Fibroblast of pulmonary artery (primary cell): Measurements from ENCODE around the gene FHIP1A.

Source experiments
- DNase-seq: peaks from one replicate; pipeline ENCODE4 v3.0.0-alpha.2; 2010; ENCODE audit warnings: low read depth
- H3K4me3 ChIP-seq: replicated peaks from 2 replicates; pipeline ENCODE4 v1.5.1; 2011; ENCODE audit warnings: low read depth, mild to moderate bottlenecking, control low read depth, low read length, moderate library complexity
- TF ChIP-seq, protein P1 (sequence below): IDR thresholded peaks from 2 replicates; pipeline ENCODE4 v1.5.1; 2011; ENCODE audit warnings: mild to moderate bottlenecking, control low read depth, low read length, inconsistent platforms; ENCODE audit errors: missing control alignments

FHIP1A gene

DNA sequence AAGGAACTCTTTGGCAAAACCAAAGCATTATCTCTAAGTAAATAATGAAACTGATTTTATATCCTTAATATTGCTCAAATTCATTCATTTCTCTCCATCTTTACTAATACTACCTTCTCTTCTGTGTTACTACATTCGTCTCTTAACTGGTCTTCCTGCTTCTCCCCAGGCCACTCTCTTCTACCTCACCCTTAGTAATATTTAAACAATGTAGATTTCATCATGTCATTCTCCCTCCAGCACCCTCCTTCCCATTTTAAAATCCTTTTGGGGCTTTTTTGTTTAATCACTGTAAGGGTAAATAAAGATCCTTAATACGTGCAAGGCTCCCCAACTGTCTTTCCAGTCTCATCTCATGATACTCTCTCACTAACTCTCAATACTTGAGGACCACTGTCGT, 19.4 kb downstream of the FHIP1A start:
- H3K4me3 ChIP-seq: no peak overlapping the region
- TF ChIP-seq, protein P1, sequence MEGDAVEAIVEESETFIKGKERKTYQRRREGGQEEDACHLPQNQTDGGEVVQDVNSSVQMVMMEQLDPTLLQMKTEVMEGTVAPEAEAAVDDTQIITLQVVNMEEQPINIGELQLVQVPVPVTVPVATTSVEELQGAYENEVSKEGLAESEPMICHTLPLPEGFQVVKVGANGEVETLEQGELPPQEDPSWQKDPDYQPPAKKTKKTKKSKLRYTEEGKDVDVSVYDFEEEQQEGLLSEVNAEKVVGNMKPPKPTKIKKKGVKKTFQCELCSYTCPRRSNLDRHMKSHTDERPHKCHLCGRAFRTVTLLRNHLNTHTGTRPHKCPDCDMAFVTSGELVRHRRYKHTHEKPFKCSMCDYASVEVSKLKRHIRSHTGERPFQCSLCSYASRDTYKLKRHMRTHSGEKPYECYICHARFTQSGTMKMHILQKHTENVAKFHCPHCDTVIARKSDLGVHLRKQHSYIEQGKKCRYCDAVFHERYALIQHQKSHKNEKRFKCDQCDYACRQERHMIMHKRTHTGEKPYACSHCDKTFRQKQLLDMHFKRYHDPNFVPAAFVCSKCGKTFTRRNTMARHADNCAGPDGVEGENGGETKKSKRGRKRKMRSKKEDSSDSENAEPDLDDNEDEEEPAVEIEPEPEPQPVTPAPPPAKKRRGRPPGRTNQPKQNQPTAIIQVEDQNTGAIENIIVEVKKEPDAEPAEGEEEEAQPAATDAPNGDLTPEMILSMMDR: no peak
- no peak for DNase-seq

DNA sequence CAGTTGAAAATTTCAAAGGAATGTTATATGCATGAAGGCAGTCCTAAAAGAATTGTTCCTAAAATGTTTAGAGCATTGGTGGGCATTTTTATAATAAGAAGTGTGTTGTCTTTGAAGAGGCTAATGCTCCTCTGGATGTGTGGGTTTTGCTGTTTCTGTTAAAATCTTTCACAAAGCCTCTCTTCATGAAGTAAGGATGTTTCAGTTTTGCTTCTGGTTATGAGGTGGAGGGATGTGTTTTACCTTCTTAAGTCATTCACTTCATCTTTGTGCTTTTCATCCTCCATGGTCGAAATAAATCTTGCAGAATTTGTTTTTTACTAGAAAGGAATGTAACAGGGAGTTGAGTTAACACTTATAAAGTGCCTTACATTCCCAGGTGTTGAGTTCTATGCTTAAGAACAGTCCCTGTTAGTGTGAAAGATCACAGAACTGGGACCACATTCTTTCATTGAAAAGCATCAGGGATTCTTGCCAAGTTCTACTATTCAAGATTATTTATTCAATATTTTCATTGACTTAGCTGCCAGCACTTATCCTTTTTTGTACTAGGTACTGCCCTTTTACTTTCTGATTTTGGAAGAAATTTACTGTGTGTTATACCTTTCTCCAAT, 21.1 kb downstream of the FHIP1A start:
- no peak for DNase-seq
- TF ChIP-seq, protein P1: no peak
- H3K4me3 ChIP-seq: no peak overlapping the region

DNA sequence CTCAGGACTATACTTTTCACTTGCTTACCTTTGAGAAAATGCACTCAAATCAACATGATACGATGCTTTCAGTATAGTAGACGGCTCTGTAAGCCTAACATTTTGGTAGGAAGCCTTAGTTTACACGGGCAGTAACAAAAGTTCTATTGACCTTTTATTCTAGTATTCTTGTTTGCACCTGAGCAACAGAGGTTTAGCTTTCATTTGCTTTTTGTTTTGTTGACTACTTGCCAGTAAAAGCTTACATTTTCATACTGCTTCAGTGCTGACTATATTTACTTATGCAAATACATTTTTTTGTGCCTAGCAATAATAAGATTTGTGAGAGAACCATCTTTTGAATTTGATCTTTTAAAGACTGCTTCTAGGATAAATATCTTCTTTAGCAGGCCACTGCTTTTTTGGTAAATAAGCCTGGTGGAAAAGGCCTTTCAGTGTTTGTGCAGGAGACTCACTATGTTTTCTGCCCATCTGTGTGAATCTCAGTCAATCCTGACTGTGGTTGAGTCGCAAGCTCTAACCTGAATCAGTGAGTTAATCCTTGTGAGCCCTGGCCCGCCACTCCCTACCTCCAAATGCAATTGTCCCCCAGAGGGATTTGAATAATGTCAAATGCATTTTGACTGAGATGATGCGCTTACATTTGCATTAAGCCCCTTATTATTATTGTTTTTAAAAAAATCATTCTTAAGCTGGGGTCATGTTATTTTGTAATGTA, 21.9 kb downstream of the FHIP1A start:
- TF ChIP-seq, protein P1: no peak
- no peak for DNase-seq
- H3K4me3 ChIP-seq: no peak overlapping the region

DNA sequence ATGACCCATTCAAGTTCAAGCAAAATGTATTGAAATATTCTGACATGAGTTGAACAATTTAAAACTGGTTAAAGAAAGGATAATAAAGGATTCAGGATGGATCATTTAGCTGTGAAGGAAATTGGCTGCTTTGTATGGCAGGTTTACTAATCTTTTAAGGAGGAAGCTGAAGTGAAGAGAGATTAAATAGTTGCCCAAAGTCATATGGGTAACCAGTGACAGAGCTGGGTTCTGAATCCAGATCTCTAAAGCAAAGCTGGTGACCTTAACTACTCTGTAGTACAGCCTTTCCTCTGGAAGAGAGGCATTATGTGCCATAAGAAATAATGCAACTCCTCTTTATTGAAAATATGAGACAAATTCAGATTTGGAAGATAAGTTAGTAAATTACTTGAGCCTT, 22.8 kb downstream of the FHIP1A start:
- no peak for DNase-seq
- H3K4me3 ChIP-seq: no peak overlapping the region
- TF ChIP-seq, protein P1: no peak

DNA sequence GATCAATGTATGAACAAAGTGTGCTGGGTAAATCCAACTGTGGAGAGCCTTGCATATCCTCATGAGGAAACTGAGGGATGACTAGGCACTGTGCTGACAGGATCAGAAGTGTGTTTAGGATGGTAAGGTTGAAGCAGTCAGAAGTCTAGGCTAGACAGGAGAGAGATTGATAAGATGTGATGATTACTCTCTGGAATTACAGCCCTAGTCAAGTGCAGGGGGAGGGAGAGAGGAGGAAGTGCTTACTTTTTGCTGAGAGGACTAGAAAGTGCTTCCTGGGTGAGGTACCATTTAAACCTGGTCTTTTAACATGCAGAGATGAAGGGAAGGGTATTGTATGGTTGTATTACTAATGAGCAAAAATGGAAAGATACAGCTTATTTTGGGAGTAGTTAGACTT, 23.7 kb downstream of the FHIP1A start:
- DNase-seq: no peak
- TF ChIP-seq, protein P1: no peak
- H3K4me3 ChIP-seq: no peak overlapping the region

DNA sequence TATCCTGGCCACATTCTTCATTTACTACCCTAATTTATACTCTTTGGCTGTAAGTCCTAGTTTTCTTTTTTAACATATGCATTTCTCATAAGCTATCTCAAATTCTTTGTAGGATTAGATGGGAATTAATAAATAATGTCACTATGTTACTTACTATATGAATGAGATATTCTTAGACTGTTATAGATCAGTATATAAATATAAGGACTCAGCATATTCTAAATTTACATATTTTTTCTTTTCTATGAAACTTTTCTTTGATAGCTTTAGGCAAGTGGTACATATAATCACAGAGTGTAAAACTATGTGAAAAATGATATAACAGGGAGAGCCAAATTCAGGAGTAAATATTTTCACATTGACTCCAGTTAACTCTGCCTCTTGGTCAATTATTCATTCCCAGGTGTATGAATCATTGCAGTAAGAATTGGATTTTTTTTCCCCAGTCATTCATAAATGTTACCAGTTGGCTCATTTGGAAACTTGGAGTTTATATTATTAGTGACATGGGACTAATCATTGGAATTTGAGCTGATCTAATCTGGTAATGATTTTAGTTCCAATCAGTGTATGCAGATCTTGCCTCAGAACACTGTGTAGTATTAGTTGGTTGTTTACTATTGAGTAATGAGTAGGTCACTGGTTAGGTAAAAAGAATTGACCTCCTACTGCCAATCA, 25.3 kb downstream of the FHIP1A start:
- TF ChIP-seq, protein P1: no peak
- DNase-seq: peak; percentile 10

More for the DNA sequence above, 25.3 kb downstream of the FHIP1A start:
- H3K4me3 ChIP-seq: no peak overlapping the region
